DND-41 (cell line): ENCODE results near the gene TMEM144.

Experiments used
- CTCF ChIP-seq: IDR thresholded peaks from 2 replicates; pipeline ENCODE4 v1.5.1; 2012; ENCODE audit warnings: borderline replicate concordance, low read length, moderate library complexity, mild to moderate bottlenecking; ENCODE audit not compliant: poor library complexity, severe bottlenecking; ENCODE audit errors: extremely low read depth
- EZH2 ChIP-seq: IDR thresholded peaks from 3 replicates; pipeline ENCODE4 v1.6.1; 2012; ENCODE audit warnings: borderline replicate concordance, low read depth, mild to moderate bottlenecking, moderate library complexity, low read length, inconsistent platforms; ENCODE audit not compliant: severe bottlenecking

GRCh38 chr4:158234671-158235070, 24.4 kb downstream of the TMEM144 start:
- TF ChIP-seq CTCF (no peak), EZH2 (no peak)
